Measurements from ENCODE around the gene TBC1D23. TPM values are rescaled to one million over a fixed set of nuclear protein-coding genes. Genes with fewer than 3 reads are reported as not detected.
A peak's percentile ranks its signal among the peaks of the same experiment; 100 is the strongest.
"Not testable (repeated sequence)": the region's sequence is repeated elsewhere in the genome, so short reads cannot be mapped to it uniquely, and the experiment has no call there.

TBC1D23 gene
- 10 to 100 TPM; 38.0 to 41.3 (median 39.8) TPM for polyA plus RNA-seq (ENCODE audit: insufficient read length in 3 of 3)

- DNase-seq (ENCODE audit: low read depth in 3 of 3, low spot score in 2 of 3), result peak; percentile 95 to 97 (median 96)
Measured at GRCh38 chr3:100260685-100261484, at the start of gene TBC1D23. TBC1D23 (plus strand) TSS chr3:100260992; CDS start chr3:100261019, 27 bp downstream.

DNA sequence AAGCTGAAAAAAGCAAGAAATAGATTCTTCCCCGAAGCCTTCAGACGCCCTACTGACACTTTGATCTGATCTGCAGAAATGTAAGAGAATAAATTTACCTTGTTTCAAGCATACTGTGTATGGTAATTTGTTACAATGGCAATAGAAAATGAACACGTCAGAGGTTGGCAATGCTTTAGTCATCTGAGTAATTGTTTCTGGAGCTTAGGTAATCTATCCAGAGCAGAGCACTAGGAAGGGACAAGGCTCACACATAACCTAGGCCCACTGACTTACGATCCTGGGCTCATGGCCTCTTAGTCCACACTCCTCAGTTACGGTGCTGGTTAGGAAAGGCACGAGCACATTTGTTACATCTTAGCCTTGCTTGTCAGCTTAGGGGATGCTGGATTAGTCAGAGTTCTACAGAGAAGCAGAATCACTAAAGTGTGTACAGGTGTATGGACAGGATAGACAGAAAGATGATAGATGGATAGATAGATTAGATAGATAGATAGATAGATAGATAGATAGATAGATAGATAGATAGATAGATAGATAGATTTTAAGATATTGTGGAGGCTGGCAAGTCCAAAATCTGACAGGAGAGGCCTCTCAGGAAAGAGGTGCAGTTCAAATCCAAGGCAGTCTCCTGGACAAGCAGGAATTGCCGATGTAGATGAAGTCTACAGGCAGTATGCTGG is 46.8 kb upstream of the TBC1D23 start:
- DNase-seq (ENCODE audit: low read depth in 3 of 3, low spot score in 2 of 3), result no peak

GRCh38 chr3:100214574-100214964 is 46.2 kb upstream of the TBC1D23 start:
- no peak for DNase-seq (ENCODE audit: low read depth in 3 of 3, low spot score in 2 of 3)

DNA sequence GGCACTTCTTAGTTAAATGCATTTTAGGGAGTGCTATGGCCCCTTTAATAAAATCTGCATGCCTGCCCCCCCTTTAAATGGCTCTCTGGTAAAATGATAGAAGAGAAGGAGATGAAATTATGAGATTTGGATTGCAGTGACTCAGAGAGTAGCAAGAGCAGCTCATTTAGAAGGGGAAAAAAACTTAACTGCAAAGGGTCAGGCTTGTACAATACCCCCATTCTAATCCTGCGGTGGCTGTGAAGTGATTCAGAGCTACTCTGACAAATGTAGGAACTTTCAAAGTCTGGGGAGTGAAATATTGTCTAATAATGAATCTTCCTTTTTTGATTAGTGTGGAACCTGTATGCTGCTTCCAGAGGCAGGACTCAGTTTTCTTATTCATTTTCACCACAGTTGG is 44.1 kb upstream of the TBC1D23 start:
- DNase-seq (ENCODE audit: low read depth in 3 of 3, low spot score in 2 of 3), result no peak

DNA sequence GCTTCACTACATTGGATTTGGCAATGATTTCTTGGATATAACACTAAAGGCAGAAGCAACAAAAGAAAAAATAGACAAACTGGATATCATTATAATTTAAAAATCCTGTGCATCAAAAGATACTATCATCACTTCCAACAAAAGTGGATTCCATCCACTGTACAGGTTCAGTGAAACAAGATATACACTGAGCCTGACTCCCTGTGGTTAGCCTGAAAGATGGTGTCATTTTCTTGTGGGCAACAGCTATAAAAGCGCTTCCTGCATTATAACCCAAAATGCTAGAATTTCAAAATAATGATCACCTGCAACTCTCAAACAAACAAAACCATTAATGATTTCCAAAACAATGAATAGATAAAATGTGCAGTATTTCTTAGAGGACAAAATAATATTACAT is 39.6 kb upstream of the TBC1D23 start:
- no peak for DNase-seq (ENCODE audit: low read depth in 3 of 3, low spot score in 2 of 3)

DNA sequence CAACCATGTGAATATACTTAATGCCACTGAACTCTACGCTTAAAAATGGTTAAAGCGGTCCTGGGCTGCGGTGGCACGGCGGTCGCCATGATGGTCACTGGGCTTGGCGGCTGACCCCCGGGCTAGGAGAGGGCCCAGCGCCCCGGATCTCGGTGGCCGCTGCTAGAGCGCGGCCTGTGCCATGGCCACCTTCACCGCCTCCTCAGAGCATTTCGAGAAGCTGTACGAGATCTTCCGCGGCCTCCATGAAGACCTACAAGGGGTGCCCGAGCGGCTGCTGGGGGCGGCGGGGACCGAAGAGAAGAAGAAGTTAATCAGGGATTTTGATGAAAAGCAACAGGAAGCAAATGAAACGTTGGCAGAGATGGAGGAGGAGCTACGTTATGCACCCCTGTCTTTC is 35.6 kb upstream of the TBC1D23 start:
- no peak for DNase-seq (ENCODE audit: low read depth in 3 of 3, low spot score in 2 of 3)

DNA sequence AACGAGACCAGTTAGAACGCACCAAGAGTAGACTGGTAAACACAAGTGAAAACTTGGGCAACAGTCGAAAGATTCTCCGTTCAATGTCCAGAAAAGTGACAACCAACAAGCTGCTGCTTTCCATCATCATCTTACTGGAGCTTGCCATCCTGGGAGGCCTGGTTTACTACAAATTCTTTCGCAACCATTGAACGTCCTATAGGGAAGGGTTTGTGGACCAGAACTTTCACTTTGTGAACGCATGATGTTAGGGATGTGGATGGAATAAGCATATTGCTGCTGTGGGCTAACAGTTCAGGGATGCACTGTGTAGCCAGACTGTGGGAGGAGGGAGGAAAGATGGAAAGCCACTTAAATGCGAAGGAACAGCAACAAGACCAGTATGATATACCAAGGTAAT is 34.9 kb upstream of the TBC1D23 start:
- DNase-seq (ENCODE audit: low read depth in 3 of 3, low spot score in 2 of 3), result no peak

- no peak for DNase-seq (ENCODE audit: low read depth in 3 of 3, low spot score in 2 of 3)
Measured at GRCh38 chr3:100226712-100227429, 33.9 kb upstream of the TBC1D23 start.

DNA sequence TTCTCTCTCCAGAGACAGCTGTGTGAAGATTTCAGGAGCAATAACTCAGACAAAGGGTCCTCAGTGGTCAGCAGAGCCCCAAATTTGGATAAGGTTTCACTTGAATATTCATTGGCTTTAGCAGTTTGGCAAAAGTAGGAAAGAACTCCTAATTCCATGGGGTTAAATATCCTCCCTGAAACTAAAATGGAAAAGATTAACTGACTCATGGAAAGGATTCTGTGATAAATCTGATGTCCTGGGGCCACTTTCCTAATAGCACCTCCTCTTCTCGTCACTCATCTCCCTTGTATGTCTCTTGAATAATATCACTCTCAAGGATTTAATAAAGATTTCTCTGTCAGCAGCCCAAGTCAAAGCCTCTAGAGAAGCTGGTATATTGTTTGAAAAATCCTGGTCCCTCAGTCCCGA is 33.3 kb upstream of the TBC1D23 start:
- DNase-seq (ENCODE audit: low read depth in 3 of 3, low spot score in 2 of 3), result no peak

- DNase-seq (ENCODE audit: low read depth in 3 of 3, low spot score in 2 of 3), result no peak
Measured at GRCh38 chr3:100228247-100228646, 32.5 kb upstream of the TBC1D23 start.

- DNase-seq (ENCODE audit: low read depth in 3 of 3, low spot score in 2 of 3), result not testable (repeated sequence)
Measured at GRCh38 chr3:100229188-100229587, 31.6 kb upstream of the TBC1D23 start.

GRCh38 chr3:100230710-100231109 is 30.1 kb upstream of the TBC1D23 start:
- no peak for DNase-seq (ENCODE audit: low read depth in 3 of 3, low spot score in 2 of 3)

DNA sequence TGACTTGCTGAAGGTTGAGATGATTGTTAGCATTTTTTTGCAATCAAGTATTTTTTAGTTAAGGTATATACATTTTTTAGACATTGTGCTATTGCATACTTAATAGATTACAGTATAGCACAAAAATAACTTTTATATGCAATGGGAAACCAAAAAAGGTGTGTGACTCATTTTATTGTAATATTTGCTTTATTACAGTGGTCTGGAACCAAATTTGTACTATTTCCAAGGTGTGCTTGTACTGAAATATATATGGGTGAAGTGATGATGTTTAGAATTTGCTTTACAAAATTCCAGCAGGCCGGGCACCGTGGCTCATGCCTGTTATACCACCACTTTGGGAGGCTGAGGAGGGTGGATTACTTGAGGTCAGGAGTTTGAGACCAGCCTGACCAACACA is 29.1 kb upstream of the TBC1D23 start:
- DNase-seq (ENCODE audit: low read depth in 3 of 3, low spot score in 2 of 3), result no peak

GRCh38 chr3:100234364-100234763 is 26.4 kb upstream of the TBC1D23 start:
- no peak for DNase-seq (ENCODE audit: low read depth in 3 of 3, low spot score in 2 of 3)

DNA sequence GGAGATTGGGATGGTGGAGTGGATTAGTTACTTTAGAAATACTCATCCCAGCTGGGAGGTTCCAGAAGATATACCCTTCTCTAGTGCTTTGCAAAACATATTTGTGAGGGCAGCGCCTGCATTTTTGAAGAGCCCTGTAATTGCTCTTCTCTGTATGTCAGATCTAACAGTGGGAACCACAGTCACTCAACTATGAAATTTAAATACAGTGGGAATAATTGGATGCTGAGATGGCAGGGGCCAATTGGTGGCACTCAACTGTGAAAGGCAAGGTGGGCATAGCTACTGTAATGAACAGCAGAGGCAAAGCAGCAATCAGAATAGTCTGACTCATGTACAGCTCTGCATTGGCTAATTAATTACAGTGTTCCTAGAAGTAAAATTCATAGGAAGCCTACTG is 22.2 kb upstream of the TBC1D23 start:
- no peak for DNase-seq (ENCODE audit: low read depth in 3 of 3, low spot score in 2 of 3)

GRCh38 chr3:100242471-100242870 is 18.3 kb upstream of the TBC1D23 start:
- DNase-seq (ENCODE audit: low read depth in 3 of 3, low spot score in 2 of 3), result not testable (repeated sequence)

GRCh38 chr3:100244264-100244663 is 16.5 kb upstream of the TBC1D23 start:
- no peak for DNase-seq (ENCODE audit: low read depth in 3 of 3, low spot score in 2 of 3)

DNA sequence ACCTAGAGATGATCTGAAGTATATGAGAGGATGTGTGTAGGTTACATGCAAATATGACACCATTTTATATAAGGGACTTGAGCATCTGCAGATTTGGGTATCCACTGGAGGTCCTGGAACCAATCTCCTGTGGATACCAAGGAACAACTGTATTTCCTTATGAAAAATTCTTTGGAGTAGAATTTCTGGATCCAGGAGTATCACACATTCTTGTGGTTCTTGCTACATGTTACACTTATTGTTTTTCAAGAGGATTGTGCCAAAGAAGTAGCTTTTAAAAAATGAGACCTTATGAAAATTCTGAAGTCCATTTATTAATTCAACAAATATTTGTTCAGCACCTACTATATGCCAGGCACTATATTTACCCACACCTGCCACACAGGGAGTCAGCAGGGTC is 15.7 kb upstream of the TBC1D23 start:
- no peak for DNase-seq (ENCODE audit: low read depth in 3 of 3, low spot score in 2 of 3)

- no peak for DNase-seq (ENCODE audit: low read depth in 3 of 3, low spot score in 2 of 3)
Measured at GRCh38 chr3:100245927-100246326, 14.9 kb upstream of the TBC1D23 start.

DNA sequence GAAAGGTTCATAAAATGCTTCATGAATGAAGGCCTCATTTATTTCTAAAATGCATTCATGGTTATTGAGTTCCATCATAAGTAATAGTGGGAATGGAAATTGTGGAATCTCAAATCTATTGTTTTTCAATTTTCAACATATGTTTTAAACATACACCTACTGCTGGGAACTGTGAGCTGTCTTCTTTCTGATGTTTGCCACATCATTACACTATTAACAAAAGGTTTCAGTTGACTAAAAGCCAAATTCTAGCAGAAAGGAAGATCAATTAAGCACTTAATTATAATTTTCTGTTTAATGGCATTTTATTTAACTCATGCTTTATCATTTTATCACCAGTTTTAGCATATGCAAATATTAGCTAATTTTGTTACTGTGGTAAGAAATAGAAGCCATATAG is 13.8 kb upstream of the TBC1D23 start:
- DNase-seq (ENCODE audit: low read depth in 3 of 3, low spot score in 2 of 3), result no peak

GRCh38 chr3:100252001-100252400 is 8.8 kb upstream of the TBC1D23 start:
- no peak for DNase-seq (ENCODE audit: low read depth in 3 of 3, low spot score in 2 of 3)

Data from right renal cortex interstitium (tissue), 3 donors.